Fibroblast of skin of right quadriceps (primary cell): ENCODE data around the gene KRTAP27-1.

Experiments used
- DNase-seq: peaks from one replicate; pipeline ENCODE4 v3.0.0-alpha.2; 2013

Gene KRTAP27-1

DNA sequence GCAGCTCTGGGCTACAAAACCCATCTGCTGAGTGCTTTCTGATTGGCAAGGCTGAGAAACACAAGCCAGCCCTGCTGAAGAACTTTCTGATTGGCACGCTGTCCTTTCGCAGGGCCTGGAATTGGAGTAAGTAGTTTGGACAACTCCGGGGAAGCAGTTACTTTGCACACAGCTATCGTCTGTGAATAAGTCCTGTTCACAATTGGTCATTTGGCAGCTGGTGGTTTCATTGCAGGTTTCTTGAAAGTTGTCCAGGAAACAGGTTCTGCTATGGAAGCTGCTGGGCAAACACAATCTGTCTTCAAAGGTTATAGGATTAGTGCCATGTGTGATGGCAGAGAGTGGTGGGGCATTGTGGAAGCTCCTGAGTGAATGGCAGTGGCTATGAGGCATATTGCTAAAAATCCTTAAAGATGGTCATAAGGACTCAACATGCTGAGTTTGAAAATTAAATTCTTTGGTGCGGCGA lies at the start of gene KRTAP27-1:
Gene KRTAP27-1 (minus strand): TSS at position 419 of the 469 bp plus-strand sequence. CDS start 26 bp downstream, at position 393.
- no peak for DNase-seq

DNA sequence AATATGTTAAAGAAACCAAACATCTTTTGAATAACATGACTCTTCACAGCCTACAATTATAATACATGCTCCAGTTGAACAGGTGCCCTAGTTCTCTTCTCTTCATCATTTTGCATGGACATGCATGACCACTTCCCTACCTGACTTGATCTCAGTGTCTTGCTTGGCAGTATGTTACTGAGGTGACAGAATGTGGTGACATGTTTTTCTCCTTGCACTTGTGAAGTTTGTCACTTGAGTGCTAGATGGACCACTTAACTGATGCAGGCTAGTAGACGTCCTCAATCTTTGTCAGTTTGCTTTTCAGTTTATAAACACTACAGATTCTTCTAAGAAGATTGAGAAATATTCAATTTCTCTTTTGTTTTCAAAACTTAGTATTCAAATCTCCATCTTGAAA lies 44.7 kb upstream of the KRTAP27-1 start:
- DNase-seq: no peak

GRCh38 chr21:30372139-30372770 lies 34.8 kb upstream of the KRTAP27-1 start, which contains the start of gene KRTAP13-2:
TSS of gene KRTAP13-2 (minus strand) at chr21:30372271. CDS start at chr21:30372213, 58 bp downstream.
- DNase-seq: no peak

GRCh38 chr21:30355906-30356305 lies 18.4 kb upstream of the KRTAP27-1 start:
- DNase-seq: no peak

- DNase-seq: no peak
Observed at GRCh38 chr21:30354308-30355005, 17.0 kb upstream of the KRTAP27-1 start.

DNA sequence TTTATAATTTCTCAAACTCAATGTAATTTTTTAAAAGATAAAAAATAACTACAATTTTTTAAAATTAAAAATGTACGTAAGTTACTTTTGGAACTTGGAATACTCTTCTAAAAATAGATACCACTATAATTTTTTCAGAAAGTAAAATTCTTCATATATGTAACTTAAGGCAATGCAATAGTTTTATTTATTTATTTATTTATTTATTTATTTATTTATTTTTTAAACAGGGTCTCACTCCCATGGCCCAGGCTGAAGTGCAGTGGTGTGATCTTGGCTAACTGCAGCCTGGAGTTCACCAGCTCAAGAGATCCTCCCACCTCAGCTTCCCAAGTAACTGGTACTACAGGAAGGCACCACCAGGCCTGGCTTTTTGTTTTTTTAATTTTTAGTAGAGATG lies 14.0 kb upstream of the KRTAP27-1 start:
- no peak for DNase-seq

- no peak for DNase-seq
Observed at GRCh38 chr21:30349572-30349971, 12.1 kb upstream of the KRTAP27-1 start.

DNA sequence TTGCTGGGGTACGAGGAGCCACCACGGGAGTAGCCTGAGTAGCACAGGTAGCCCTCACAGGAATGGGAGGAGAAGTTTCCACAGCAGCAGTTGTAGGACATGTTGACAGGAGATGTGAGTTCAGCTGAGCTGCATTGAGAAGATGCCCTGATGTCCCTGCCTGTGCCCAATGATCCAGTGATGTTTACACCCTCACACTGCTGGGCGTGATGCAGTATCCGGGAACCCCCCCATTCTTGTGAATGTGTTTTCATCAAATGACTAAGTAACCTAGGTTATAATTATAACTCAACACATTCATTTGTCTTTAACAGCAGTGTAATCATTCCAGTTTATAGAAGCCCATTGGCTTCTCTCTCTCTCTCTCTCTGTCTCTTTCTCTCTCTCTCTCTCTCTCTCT lies 11.0 kb upstream of the KRTAP27-1 start, which contains the start of gene KRTAP23-1:
Gene KRTAP23-1 (minus strand): TSS at position 101 of the 400 bp plus-strand sequence. CDS start 0 bp downstream, at position 101.
- no peak for DNase-seq

- DNase-seq: no peak
Observed at GRCh38 chr21:30345014-30345413, 7.5 kb upstream of the KRTAP27-1 start.

DNA sequence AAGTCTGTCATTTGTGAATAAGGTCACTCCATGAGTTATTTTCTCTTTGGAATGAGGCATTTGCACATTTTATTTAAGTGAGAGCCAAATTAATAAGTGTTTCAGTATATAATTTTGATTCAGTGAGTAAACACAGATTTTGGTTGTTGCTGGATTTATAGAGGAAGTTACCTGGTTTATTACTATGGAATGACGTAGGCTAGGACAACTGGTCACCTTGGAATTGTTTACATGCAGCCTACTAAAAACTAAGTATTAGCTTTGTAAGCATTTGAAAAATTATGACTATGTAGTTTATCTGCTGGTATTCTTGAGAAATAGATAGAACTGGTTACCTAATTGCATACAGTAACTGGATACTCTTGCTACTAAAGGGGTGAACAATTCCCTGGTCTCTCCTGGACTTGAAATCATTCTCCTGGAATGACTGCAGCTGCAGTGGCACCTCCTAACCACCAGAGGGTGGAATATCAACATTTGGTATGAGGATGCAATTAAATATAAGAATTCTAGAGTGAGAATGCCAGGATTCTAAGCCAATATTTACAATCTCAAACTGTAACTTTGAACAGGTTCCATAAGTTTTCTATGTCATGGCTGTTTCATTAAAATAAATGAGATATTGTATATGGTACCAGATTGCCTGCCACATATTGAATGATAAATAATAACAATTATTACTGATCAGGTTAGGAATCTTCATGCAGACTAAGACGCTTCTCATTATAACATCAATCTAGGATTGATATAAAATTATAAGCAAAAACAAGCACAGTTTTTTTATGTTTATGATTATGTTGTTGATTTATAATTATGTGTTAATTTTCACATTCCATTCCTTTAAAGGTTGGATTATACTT lies 3.5 kb upstream of the KRTAP27-1 start:
- peak; percentile 25 for DNase-seq

DNA sequence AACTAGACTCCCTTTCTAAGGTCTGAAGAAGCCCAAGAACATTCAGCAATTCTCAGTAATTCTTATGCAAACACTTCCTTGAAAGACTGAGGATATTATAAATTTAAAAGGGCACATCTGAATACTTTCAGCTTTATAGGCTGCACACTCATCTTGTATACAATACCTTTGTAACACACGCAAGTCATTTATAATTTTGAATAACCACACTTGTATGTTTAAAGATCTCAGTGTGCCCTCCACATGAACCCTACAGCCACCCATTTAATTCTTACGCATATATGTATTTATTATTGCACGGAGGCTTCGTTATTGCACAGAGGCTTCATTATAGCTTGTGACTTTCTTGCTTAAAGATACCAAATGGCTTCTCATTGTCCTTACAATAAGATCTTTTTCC lies 1.2 kb upstream of the KRTAP27-1 start:
- no peak for DNase-seq

GRCh38 chr21:30337772-30338171 lies 278 bp upstream of the KRTAP27-1 start:
- no peak for DNase-seq

DNA sequence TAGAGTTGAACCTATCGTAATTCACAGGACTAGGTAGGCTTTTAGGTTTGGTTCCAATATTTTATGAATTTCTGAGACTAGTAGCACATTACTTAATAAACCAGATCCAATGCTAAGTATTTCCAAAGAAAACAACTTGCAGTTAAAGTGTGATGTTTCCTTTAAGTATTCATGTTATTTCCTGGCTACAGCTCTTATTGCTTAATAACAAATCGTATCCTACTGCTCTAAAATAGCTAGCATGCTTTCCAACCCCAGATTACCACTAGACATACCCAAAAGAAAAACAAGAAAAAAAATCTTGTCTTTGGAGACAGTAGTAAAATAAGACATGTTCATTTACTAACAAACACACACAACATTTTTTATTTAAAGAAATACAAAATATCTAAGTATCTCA lies 898 bp downstream of the KRTAP27-1 start:
- peak; percentile 36 for DNase-seq

DNA sequence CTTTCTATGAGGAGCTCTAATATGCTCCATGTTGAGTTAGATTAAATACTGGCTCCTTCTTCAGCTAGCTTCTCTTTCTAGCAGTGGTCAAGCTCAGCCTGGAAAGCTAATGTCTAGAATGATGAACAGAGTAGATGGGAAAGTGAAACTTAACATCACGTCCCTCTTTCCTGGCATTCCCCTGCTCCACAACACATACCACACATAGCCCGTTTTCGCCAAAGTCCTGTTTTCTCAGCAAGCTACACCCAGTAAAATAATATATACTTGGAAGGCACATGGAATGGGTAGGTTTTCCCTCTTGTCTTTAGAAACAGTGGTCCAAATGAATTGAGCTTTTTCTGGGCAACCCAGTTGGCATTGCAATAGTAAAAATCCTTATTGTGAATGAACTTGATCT lies 3.8 kb downstream of the KRTAP27-1 start:
- DNase-seq: no peak

DNA sequence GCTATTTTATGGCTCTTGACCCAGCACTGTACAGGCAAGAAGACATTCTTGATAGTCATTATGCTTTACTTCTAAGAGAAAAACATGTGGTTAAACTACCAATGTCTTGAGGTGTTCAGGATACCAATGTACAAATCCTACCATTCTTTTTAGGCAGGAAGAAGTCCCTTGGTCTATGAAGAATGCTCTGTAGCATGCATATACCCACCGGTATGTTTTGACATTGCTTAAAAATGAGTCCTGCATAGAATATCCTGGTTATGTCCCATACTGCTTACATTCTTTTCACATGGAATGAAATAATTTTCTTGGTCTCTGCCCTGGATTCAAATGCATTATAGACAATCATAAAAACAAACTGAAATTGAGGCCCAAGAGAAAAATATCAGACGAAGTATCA lies 4.8 kb downstream of the KRTAP27-1 start:
- no peak for DNase-seq

DNA sequence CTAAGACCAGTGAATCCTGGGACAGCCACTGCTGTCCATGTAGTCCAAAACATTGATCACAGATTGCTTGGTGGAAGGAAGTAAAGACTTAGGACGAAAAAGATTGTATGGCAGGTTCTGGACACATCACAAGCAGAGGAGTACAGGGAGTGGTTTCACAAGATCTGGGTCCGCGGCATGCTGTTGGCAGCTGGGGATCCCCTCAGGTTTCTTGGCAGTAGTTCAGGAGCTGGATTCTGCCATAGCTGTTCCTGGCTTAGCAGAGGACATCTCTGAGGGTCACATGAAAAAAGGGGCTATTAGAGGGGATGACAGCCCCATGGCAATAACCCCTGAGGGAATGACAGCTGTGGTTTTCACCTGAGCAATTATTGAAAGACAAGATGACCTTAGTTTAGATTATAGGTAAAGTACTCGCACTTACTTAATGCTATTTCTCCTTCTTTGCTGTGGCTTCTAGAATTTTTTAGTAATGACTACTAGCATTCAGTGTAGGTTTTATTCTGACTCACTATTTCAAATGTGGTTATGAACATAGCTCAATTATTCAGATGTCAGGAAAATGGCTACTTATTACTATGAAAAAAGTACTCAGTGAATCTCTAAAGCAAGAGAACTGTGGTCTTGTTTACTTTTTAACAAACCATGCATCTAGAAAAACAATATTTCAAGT lies 8.2 kb downstream of the KRTAP27-1 start:
- peak; percentile 6 for DNase-seq

DNA sequence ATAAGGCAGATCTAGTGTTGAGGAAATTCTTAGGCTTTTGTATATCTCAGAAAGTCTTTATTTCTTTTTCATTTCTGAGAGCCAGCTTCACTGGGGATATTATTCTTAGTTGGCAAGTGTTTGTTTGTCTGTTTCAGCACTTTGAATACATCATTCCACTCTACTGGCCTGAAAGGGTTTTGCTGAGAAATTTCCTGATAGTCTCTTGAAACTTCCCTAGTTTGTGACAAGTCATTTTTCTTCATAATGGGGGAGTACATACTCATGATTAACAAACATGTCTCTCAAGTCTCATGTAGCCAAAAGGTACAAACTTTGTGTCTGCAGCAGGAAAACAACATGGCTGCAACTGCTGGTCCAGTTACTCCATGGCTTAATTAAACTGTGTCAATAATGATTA lies 11.1 kb downstream of the KRTAP27-1 start:
- DNase-seq: no peak

DNA sequence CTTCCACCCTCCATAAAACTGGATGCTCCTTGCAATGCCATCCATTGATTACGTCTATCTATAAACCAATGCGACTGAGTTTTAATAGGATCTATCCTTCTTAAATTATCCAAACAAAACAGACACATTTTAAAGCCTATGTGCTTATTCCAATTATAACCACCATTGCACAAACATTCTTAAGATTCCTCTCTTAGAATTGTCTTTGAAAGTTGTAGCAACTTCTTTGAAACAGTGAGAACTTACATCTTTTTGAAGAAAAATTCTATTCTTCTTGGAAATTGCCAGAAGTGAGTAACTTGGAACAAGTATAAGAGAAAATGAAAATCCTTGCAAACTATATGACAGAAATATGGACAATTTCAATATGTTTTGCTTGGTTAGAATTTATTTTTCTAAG lies 17.3 kb downstream of the KRTAP27-1 start, which contains the start of gene KRTAP26-1:
Gene KRTAP26-1 (minus strand): TSS at position 101 of the 400 bp plus-strand sequence. CDS start 280 bp downstream, outside the sequence.
- no peak for DNase-seq

GRCh38 chr21:30315701-30316100 lies 21.8 kb downstream of the KRTAP27-1 start:
- no peak for DNase-seq

DNA sequence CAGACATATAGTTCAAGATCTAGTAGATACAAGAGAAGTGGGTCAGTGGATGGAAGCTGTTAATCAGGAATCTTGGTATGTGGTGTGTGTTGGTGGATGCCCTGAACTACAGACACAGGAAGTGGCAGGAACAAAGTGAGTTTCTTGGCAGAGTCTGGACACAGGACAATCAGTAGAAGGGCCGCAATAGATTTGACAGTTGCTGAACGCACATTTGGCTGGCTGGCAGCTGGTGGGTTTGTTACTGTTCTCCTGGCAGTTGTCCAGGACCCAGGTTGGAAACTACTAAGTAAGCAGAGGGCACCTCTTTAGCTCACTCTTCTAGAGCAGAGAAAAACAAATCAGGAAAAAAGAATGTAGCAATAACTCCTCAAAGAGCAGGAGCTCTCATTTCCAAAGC lies 30.6 kb downstream of the KRTAP27-1 start:
- no peak for DNase-seq

- DNase-seq: no peak
Observed at GRCh38 chr21:30305136-30305535, 32.4 kb downstream of the KRTAP27-1 start.

DNA sequence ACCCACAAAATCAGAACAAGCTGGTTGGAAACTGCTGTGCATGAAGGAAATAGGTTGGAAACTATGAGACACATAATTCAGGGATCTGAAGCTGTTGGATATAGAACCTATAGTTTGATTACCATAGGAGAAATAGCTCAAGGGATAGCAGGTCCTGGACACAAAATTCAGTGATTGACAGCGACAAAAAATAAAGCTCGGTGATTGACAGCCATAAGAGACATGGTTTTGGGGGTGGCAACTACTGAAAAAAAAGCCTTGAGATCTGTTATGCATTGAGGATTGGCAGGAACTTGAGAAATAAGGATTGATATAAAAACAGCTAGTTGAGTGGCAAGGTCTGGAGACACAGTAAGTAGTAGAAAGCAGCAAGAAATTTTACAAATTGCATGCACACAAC lies 48.3 kb downstream of the KRTAP27-1 start, which contains the start of gene KRTAP25-1:
Gene KRTAP25-1 (minus strand): TSS at position 300 of the 400 bp plus-strand sequence. CDS start 24 bp downstream, at position 276.
- no peak for DNase-seq
